Kidney glomerular epithelial cell (primary cell): ENCODE data around the gene KRTAP9-8.
"Not testable (repeated sequence)": the region's sequence is repeated elsewhere in the genome, so short reads cannot be mapped to it uniquely, and the experiment has no call there.

Experiments
- DNase-seq: peaks from one replicate; lab custom pipeline; 2025; lab: John Stamatoyannopoulos, UW

Gene KRTAP9-8, protein sequence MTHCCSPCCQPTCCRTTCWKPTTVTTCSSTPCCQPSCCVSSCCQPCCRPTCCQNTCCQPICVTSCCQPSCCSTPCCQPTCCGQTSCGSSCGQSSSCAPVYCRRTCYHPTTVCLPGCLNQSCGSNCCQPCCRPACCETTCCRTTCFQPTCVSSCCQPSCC

DNA sequence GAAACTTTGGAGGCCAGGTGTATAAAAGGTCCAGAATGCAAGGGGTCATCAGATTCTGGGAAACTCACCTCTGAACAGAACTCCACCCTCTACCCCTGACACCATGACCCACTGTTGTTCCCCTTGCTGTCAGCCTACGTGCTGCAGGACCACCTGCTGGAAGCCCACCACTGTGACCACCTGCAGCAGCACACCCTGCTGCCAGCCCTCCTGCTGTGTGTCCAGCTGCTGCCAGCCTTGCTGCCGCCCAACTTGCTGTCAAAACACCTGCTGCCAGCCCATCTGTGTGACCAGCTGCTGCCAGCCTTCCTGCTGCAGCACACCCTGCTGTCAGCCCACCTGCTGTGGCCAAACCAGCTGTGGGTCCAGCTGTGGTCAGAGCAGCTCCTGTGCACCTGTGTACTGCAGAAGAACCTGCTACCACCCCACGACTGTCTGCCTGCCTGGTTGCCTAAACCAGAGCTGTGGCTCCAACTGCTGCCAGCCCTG is at the start of gene KRTAP9-8:
TSS of gene KRTAP9-8 (plus strand) at position 51 of the 489 bp plus-strand sequence. CDS start at position 104, 53 bp downstream.
- not testable (repeated sequence) for DNase-seq

DNA sequence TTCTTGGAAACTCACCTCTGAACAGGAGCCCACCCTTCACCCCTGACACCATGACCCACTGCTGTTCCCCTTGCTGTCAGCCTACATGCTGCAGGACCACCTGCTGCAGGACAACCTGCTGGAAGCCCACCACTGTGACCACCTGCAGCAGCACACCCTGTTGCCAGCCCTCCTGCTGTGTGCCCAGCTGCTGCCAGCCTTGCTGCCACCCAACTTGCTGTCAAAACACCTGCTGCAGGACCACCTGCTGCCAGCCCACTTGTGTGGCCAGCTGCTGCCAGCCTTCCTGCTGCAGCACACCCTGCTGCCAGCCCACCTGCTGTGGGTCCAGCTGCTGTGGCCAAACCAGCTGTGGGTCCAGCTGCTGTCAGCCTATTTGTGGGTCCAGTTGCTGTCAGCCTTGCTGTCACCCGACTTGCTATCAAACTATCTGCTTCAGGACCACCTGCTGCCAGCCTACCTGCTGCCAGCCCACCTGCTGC is 47.9 kb upstream of the KRTAP9-8 start, which contains the start of gene KRTAP9-1:
TSS of gene KRTAP9-1 (plus strand) at position 51 of the 482 bp plus-strand sequence. CDS start at position 51, 0 bp downstream.
- not testable (repeated sequence) for DNase-seq

DNA sequence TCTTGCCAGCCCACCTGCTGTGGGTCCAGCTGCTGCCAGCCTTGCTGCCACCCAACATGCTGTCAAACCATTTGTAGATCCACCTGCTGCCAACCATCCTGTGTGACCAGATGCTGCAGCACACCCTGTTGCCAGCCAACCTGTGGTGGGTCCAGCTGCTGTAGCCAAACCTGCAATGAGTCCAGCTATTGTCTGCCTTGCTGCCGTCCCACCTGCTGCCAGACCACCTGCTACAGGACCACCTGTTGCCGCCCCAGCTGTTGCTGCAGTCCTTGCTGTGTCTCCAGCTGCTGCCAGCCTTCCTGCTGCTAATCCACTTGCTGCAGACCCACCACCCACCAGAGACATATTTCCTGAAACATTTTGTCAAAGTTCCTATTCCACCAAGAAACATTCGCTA is 47.5 kb upstream of the KRTAP9-8 start:
- DNase-seq = no peak

DNA sequence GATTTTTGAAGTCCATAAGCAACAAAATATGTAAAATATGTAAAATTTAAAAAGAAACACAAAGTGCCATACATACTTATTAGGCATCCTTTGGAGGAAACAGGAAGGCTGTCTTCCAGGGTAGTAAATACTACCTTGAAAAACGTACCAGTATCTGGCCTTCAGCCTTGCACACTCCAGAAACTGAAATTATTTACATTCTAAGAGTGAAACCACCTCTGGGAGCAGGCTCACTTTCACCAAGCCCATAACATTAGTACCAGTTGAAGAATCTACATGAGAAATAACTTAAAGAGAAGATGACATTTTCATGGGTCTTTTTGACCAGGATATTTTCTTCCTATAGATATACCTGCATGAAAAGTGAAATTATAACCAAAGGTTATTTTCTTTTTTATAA is 41.7 kb upstream of the KRTAP9-8 start:
- DNase-seq = no peak

DNA sequence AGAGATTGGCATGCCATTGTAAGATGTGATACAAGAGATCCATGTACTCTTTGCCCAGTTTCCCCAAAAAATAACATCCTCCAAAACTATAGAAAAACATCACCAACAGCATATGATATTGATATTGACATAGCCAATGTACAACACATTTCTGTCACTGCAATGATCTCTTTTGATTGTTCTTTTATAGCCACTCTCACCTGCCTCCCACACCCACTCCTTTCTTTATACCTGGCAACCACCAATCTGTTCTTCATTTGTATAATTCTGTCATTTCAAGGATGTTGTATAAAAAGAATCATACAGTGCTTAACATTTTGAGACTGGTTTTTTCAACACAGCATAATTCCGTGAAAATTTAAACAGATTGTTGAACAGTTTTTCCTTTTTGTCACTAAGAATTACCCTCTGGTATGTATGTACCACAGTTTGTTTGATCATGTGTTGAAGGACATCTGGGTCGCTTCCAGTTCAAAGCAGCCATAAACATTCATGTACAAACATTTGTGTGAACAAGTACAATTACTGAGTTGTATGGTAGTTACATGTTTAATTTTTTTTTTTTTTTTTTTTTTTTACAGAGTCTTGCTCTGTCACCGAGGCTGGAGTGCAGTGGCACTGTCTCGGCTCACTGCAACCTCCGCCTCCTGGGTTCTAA is 38.2 kb upstream of the KRTAP9-8 start:
- DNase-seq = no peak

DNA sequence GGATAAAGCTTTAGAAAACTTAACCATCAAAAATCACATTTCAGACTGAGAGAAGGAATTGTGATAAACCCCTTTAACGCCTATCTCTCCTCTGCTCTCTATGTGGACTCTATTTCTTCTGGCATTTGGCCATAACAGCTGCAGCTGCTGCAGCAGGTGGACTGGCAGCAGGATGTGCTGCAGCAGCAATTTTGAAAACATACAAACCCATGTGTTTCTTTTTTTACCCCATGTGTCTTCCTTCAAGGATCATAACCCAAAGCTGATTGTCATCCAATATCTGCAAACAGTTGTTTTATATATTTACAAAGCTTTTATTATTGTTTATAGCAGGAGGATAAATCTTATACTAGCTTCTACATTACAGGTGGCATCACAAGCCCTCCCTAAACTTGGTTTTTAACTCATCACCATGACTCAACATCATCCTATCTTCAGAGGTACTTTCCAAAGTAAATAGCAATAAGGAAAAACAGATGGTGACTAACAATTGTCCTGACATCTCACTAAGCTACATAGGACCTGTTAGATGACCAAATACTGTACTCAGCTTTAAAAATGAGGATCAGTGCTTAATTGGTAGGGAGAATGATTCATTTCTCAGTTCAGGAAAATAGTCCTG is 25.8 kb upstream of the KRTAP9-8 start:
- DNase-seq = peak; percentile 39

DNA sequence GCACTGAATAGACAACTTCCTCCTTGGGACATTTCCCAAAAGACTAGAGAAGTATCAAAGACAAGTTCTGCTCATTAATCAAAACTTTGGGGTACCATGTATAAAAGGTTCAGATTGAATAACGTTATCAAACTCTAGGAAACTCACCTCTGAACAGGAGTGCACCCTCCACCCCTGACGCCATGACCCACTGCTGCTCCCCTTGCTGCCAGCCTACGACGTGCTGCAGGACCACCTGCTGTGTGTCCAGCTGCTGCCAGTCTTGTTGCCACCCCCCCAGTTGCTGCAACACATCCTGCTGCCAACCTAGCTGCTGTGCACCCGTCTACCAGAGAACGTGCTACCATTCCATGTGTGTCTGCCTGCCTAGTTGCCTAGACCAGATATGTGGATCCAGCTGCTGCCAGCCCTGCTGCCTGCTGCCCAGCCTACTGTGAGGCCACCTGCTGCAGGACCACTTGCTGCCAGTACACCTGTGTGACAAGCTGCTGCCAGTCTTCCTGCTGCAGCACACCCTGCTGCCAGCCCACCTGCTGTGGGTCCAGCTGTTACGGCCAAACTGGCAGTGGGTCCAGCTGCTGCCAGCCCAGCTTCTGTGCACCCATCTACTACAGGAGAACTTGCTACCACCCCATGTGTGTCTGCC is 25.2 kb upstream of the KRTAP9-8 start:
- no peak for DNase-seq

DNA sequence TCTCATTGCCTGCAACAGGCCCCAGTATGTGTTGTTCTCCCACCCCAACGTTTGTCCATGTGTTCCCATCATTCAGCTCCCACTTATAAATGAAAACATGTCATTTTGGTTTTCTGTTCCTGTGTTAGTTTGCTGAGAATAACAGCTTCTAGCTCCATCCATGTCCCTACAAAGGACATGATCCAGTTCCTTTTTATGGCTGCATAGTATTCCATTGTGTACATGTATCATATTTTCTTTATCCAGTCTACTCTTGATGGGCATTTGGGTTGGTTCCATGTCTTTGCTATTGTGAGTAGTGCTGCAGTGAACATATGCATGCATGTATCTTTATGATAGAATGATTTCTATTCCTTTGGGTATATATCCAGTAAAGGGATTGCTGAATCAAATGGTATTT is 22.1 kb upstream of the KRTAP9-8 start:
- no peak for DNase-seq

DNA sequence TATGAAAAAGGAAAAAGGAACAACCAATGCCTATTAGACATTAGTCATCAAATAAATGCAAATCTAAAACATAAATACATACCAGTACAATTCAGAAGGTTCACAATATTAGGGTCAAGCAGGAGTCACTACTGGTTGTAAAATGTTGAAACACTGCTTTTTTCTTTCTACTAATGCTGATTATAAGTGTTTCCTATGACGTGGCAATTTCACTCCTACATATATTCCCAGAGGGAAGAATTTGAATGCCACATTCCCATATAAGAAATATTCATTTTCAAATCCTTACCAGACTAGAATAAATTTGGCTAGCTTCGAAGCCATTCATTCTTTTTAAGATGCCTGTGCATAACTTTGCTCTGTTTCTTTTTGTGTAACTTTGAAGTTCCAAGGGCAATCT is 14.0 kb upstream of the KRTAP9-8 start:
- DNase-seq = no peak

DNA sequence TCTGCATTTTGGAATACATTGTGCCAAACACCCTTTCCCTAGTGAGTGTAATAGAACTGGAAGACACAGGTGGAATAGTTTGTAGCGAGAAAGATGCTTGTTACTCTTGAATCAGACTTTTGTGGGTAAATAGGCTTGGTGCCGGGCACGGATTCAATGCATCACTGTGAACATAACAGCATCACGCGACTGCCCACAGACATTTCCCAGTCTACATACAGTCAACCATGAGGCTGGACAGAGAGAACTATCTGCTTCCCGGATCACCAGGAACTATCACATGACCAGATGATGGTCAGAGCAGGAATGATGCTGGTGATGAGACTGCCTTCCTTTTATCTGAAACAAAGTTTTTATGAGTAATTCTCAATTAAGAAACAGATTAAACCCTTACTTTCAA is 11.7 kb upstream of the KRTAP9-8 start:
- DNase-seq = no peak

DNA sequence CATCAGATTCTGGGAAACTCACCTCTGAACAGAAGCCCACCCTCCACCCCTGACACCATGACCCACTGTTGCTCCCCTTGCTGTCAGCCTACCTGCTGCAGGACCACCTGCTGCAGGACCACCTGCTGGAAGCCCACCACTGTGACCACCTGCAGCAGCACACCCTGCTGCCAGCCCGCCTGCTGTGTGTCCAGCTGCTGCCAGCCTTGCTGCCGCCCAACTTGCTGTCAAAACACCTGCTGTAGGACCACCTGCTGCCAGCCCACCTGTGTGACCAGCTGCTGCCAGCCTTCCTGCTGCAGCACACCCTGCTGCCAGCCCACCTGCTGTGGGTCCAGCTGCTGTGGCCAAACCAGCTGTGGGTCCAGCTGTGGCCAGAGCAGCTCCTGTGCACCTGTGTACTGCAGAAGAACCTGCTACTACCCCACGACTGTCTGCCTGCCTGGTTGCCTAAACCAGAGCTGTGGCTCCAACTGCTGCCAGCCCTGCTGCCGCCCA is 11.2 kb upstream of the KRTAP9-8 start, which contains the start of gene KRTAP9-2:
TSS of gene KRTAP9-2 (plus strand) at position 51 of the 498 bp plus-strand sequence. CDS start at position 58, 7 bp downstream.
- not testable (repeated sequence) for DNase-seq

DNA sequence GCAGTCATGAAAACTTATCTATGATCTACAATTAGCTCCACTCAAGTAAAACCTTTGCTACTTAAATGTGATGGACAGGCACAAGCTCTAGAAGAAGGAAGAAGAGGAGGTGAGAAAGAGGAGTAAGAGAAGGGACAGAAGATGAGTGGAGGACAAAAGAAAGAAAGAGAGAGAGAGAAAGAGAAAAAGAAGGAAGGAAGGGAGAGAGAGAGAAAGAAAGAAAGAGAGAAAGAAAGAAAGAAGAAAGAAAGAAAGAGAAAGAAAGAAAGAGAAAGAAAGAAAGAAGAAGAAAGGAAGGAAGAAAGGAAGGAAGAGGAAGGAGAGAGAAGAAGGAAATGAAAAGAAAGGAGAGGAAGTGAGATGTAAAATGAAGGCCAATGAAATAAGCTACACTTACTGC is 7.7 kb upstream of the KRTAP9-8 start:
- DNase-seq = no peak

DNA sequence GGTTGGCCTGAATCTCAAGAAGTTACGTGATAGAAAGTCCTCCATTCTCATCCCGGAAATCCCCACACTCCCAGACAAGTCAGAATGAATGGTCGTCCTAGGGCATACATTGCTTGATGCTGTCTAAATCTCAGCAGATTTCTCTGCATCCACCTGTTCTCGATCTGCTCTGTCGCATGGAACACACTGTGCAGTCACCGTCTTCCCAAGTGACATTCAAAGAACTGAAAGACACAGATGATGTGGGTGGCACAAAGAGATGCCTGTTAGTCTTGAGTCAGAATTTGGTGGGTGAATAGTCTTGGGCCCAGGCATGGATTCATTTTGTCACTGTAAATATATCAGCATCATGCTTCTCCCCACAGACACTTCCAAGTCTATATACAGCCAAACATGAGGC is 6.1 kb upstream of the KRTAP9-8 start:
- no peak for DNase-seq

DNA sequence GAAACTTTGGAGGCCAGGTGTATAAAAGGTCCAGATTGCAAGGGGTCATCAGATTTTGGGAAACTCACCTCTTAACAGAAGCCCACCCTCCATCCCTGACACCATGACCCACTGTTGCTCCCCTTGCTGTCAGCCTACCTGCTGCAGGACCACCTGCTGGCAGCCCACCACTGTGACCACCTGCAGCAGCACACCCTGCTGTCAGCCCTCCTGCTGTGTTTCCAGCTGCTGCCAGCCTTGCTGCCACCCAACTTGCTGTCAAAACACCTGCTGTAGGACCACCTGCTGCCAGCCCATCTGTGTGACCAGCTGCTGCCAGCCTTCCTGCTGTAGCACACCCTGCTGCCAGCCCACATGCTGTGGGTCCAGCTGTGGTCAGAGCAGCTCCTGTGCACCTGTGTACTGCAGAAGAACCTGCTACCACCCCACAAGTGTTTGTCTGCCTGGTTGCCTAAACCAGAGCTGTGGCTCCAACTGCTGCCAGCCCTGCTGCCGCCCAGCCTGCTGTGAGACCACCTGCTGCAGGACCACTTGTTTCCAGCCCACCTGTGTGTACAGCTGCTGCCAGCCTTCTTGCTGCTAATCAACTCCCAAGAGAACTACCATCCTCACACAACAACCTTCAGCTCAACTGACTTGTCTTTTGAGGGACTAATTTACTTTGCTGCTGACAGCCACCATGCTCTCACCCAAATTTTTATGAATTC is 5.2 kb upstream of the KRTAP9-8 start, which contains the start of gene KRTAP9-3:
TSS of gene KRTAP9-3 (plus strand) at position 51 of the 707 bp plus-strand sequence. CDS start at position 104, 53 bp downstream.
- not testable (repeated sequence) for DNase-seq

DNA sequence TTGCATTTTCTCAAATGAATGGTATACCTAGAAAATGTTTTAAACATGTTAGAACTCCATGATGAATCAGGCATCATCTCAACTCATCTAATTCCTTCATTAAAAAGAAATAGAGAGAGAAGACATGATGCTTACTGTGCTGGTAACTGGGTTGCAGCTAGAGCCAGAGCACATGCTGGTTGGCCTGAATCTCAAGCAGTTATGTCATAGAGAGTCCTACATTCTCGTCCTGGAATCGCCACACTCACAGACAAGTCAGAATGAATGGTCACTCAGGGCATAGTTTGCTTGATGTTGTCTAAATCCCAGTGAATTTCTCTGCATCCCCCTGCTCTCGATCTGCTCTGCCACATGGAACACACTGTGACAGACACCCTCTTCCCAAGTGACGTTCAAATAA is 683 bp upstream of the KRTAP9-8 start:
- not testable (repeated sequence) for DNase-seq

DNA sequence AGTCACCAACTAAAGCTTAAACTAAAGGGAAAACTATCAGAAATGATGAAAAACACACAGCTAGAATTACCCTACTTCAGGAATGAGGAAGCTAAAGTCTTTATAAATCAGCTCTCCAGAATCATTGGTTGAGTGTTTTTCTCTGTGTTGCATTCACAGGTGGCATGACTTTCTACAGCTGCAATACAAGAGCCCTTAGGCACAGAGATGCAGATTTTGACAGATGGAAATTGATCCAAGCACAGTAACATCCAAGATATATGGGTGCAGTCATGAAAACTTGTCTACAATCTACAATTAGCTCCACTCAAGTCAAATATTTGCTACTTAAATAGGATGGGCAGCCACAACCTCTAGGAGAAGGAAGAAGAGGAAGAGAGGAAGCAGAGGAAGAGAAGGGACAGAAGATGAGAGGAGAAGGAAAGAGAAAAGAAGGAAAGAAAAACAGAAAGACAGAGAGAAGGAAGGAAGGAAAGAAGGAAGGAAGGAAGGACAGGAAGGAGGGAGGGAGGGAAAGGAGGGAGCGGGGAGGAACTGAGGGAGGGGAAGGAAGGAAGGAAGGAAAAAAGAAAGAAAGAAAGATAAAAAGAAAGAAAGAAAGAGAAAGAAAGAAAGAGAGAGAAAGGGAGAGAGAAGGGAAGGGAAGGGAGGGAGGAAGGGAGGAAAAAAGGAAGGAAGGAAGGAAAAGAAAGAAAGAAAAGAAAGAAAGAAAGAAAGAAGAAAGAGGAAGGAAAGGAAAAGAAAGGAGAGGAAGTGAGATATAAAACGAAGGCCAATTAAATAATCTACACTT is 9.4 kb downstream of the KRTAP9-8 start:
- not testable (repeated sequence) for DNase-seq

DNA sequence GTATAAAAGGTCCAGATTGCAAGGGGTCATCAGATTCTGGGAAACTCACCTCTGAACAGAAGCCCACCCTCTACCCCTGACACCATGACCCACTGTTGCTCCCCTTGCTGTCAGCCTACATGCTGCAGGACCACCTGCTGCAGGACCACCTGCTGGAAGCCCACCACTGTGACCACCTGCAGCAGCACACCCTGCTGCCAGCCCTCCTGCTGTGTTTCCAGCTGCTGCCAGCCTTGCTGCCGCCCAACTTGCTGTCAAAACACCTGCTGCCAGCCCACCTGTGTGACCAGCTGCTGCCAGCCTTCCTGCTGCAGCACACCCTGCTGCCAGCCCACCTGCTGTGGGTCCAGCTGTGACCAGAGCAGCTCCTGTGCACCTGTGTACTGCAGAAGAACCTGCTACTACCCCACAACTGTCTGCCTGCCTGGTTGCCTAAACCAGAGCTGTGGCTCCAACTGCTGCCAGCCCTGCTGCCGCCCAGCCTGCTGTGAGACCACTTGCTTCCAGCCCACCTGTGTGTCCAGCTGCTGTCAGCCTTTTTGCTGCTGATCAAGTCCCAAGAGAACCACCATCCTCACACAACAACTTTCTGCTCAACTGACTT is 11.9 kb downstream of the KRTAP9-8 start, which contains the start of gene KRTAP9-4:
TSS of gene KRTAP9-4 (plus strand) at position 51 of the 604 bp plus-strand sequence. CDS start at position 85, 34 bp downstream.
- not testable (repeated sequence) for DNase-seq

DNA sequence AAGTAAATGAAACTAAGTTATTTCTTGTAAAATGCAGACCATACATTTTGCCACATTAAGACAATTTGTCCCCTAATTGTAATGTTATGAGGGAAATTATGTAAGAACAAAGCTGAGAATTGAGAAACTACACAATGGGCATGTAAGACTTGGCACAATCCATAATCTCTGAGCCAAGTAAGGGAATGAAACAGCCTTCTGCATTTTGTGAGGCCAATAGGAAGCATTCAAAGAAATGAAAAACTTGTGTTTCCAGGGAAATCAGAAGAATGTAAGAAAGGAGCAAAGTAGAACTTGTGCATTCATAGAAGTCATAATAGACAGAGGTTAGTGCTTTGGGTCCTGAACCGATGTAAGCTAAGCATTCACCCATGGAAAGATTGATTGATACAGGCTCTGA is 13.5 kb downstream of the KRTAP9-8 start:
- DNase-seq = no peak

DNA sequence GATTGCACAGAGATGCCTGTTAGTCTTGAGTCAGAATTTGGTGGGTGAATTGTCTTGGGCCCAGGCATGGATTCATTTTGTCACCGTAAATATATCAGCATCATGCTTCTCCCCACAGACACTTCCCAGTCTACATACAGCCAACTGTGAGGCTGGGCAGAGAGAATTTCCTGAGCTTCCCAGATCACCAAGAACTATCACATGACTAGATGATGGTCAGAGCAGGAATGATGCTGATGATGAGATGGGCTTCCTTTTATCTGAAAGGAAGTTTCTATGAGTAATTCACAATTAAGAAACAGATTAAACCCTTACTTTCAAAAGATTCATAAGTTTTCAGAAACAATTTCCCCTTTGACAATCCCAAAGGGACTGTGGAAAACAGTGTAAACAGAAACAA is 17.1 kb downstream of the KRTAP9-8 start:
- DNase-seq = no peak
